HFF-Myc (cell line): Measurements from ENCODE around the gene ANKLE2.
"Not testable (repeated sequence)": the region's sequence is repeated elsewhere in the genome, so short reads cannot be mapped to it uniquely, and the experiment has no call there.

Experiments used
- DNase-seq: peaks from one replicate; pipeline ENCODE4 v3.0.0-alpha.2; 2011; ENCODE audit warnings: low read depth; ENCODE audit errors: extremely low read depth
- H3K4me3 ChIP-seq: replicated peaks from 2 replicates; pipeline ENCODE4 v1.5.1; 2011; ENCODE audit warnings: low read depth, mild to moderate bottlenecking, control low read depth, low read length
- CTCF ChIP-seq: IDR thresholded peaks from 2 replicates; pipeline ENCODE4 v1.5.1; 2012; ENCODE audit warnings: mild to moderate bottlenecking, low read depth, low read length, control low read depth; ENCODE audit errors: missing control alignments

Gene ANKLE2

GRCh38 chr12:132708150-132708549 lies 53.5 kb downstream of the ANKLE2 start:
- TF ChIP-seq CTCF, result no peak
- no peak for DNase-seq
- no peak overlapping the region for H3K4me3 ChIP-seq

- H3K4me3 ChIP-seq, result no peak overlapping the region
- DNase-seq, result no peak
- no peak for TF ChIP-seq CTCF
Measured at GRCh38 chr12:132707241-132707640, 54.4 kb downstream of the ANKLE2 start.

- no peak for DNase-seq
- H3K4me3 ChIP-seq, result no peak overlapping the region
- no peak for TF ChIP-seq CTCF
Measured at GRCh38 chr12:132703641-132704040, 58.0 kb downstream of the ANKLE2 start.

- no peak overlapping the region for H3K4me3 ChIP-seq
- no peak for DNase-seq
Measured at GRCh38 chr12:132702640-132703039, 59.0 kb downstream of the ANKLE2 start.

GRCh38 chr12:132700212-132700822 lies 61.3 kb downstream of the ANKLE2 start:
- no peak for TF ChIP-seq CTCF
- peak; percentile 42 for DNase-seq
- no peak overlapping the region for H3K4me3 ChIP-seq

More at GRCh38 chr12:132702640-132703039, 59.0 kb downstream of the ANKLE2 start:
- TF ChIP-seq CTCF, result no peak

GRCh38 chr12:132698341-132698740 lies 63.3 kb downstream of the ANKLE2 start:
- no peak for DNase-seq
- no peak overlapping the region for H3K4me3 ChIP-seq
- TF ChIP-seq CTCF, result no peak

- DNase-seq, result no peak
- no peak for TF ChIP-seq CTCF
- H3K4me3 ChIP-seq, result no peak overlapping the region
Measured at GRCh38 chr12:132695431-132695830, 66.2 kb downstream of the ANKLE2 start.

- DNase-seq, H3K4me3 ChIP-seq: not testable (repeated sequence)
Measured at GRCh38 chr12:132694888-132695287, 66.7 kb downstream of the ANKLE2 start.

GRCh38 chr12:132692030-132692429 lies 69.6 kb downstream of the ANKLE2 start:
- H3K4me3 ChIP-seq, DNase-seq: not testable (repeated sequence)
